ENCODE results near the gene FN3K.

GRCh38 chr17:82750241-82750908, 15.0 kb downstream of the FN3K start:
- TF ChIP-seq CTCF (IDR thresholded peaks at IDR 0.05; ENCODE audit: control extremely low read depth in 1 of 3, insufficient read depth in 1 of 3, low read depth in 1 of 3, low read length in 3 of 3) (no peak), EZH2 (IDR thresholded peaks at IDR 0.05; ENCODE audit: low read depth, low read length, severe bottlenecking) (no peak), POLR2A (IDR thresholded peaks at IDR 0.05; ENCODE audit: control extremely low read depth in 1 of 2, low read depth in 2 of 2, low read length in 2 of 2) (no peak)

Data from H1 (cell line).